ENCODE measurements around the gene ASB13.

DNA sequence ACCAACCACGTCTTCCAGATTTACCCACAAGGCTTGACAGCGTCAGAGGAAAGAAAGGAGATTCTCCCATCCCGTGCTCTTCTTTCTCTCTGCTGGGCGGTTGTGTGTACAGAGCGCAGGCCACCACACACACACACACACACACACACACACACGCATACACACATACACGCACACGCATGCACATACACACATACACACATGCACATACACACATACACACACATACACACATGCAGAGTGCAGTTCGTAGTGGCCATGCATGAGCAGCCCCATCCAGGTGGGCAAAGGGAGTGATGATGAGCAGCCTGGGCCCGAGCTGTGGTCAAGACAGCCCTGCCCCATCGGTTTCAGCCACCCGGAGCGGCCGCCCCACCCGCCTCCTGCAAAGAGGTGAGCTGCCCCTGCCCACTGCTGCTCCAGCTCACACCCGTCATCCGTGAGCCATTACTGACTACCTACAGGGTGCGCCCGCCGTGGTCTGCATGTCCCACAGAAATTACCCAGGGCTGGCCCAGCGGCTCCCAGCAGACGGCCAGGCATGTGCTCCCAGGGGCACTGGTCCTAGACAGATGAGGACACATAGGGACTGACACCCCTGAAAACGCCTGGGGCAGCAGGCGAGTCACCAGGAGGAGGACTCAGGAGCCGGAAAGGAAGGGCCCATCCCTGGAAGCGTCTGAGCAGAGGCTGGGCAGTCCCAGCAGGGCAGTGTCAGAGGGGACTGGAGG is 69.6 kb downstream of the ASB13 start:
- no peak for TF ChIP-seq POLR2A (IDR thresholded peaks at IDR 0.05; ENCODE audit: low read depth, low read length)
- no peak for TF ChIP-seq TAF1 (IDR thresholded peaks at IDR 0.05; ENCODE audit: low read depth, low read length)
- TF ChIP-seq POLR2AphosphoS5 (IDR thresholded peaks at IDR 0.05; ENCODE audit: low read depth, low read length), result no peak

All from GM12891 (cell line).